SH-SY5Y (cell line): ENCODE data around the gene SFR1.

Source experiments
- GATA2 ChIP-seq: IDR thresholded peaks from 2 replicates; pipeline ENCODE4 v1.6.1; 2011; ENCODE audit warnings: mild to moderate bottlenecking, low read depth, low read length
- GATA3 ChIP-seq: IDR thresholded peaks from 2 replicates; pipeline ENCODE4 v1.6.1; 2011; ENCODE audit warnings: low read depth, mild to moderate bottlenecking, low read length, moderate library complexity

SFR1 gene

DNA sequence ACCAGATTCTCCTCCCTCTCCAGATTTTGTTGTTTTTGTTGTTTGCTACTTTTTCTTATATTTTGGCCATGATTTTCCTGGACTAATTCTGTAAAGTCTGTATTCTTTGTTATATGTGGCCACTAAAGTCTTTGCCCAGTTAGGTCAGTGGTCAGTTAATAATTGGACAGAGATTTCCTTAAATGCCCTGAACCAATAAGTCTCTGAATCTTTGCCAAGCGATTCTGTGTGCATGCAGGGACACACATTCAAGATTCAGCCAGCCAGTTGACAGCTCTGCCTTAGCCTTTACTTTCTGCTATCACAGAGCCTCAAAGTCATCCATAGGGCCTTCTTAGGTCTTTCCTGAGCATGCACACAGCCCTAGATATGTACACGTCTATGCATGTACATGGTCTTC lies 25.3 kb upstream of the SFR1 start:
- no peak for TF ChIP-seq GATA2
- no peak for TF ChIP-seq GATA3

DNA sequence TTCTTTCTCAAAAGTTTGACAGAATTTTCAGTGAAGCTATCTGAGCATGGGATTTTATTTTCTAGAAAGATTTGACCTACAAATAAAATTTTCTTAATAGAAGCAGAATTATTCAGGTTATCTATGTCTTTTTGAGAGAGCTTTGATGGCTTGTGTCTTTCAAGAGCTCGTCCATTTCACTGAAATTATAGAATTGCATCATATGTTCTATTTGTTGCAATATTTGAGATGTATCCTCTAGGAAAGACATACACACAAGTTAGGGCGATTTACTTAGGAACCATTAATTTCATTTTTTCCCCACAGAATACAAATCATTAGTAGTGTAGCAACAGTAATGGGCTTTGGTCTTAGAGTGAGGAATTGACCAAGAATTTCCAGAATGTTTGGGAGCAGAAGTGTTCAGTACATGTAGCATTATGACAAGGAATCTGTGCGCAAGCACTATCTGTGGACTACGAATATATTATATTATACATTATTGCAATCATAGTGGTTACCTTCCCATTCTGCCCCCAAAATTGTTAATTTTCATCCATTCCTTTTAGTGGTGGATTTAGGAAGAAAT lies 23.5 kb upstream of the SFR1 start:
- TF ChIP-seq GATA2, result no peak
- no peak for TF ChIP-seq GATA3

DNA sequence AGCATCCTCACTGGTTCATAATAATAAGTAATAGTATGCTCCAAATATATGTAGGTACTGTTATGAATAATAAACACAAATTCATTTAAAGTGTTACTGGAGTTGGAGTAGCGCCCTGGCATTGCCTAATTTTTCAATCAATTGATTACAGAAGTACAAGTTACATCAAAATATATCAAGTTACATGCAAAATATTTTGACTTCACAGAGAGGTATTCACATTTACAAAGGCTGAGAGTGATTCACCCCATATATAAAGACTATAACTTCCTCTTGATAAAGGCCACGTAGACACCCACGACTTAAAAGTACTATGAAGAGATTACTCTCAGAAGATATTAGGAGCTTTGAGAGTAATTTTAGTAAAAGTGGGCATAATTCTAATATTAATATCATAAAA lies 22.7 kb upstream of the SFR1 start:
- TF ChIP-seq GATA2 (no peak), GATA3 (no peak)

DNA sequence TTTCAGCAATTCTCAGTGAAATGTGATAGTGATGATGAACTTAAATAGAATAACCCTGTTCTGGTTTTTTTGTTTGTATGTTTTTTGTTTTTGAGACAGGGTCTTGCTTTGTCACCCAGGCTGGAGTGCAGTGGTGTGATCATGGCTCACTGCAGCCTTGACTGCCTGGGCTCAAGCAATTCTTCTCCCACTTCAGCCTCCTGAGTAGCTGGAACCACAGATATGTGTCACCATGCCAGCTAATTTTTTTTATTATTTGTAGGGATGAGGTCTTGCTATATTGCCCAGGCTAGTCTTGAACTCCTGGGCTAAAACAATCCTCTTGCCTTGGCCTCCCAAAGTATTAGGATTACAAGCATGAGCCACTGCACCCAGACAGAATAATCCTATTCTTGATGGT lies 22.0 kb upstream of the SFR1 start:
- TF ChIP-seq GATA2 (no peak), GATA3 (no peak)

DNA sequence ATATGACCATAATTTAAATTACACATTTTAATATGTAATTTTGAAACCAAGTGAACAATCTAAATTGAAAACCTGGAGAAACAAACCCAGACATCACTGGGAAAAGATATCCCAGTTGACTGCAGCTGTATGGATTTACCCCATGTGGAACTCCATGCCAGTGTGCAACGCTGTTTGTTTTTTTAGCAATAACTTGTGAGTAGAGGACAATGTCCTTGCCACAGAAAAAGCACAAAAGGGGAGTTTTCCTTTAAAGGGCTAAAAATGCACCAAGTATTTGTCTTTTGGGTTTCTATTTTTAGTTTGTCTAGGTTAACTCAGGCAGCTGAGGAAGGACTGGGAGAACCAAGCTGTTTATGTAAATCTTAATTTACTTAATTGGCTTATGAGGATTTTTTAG lies 21.2 kb upstream of the SFR1 start:
- TF ChIP-seq GATA3, result no peak
- TF ChIP-seq GATA2, result no peak

DNA sequence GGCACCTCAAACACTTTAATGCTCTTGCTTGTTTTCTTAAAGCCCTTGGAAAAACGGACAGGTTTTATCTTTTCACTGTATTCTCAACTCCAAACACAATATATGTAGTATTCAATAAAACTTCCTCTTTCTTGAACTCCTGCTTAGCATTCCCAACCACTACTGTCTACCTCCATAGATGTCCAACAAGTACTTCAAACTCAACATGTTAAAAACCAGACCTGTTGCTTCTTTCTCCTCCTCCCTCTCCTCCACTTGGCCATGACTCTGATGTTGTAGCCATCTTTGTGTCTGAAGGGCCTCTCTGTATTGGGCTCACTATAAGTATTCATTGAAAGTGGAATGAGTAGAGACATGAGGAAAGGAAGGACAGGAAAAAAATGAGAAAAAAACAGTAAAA lies 20.1 kb upstream of the SFR1 start:
- TF ChIP-seq GATA2 (no peak), GATA3 (no peak)

DNA sequence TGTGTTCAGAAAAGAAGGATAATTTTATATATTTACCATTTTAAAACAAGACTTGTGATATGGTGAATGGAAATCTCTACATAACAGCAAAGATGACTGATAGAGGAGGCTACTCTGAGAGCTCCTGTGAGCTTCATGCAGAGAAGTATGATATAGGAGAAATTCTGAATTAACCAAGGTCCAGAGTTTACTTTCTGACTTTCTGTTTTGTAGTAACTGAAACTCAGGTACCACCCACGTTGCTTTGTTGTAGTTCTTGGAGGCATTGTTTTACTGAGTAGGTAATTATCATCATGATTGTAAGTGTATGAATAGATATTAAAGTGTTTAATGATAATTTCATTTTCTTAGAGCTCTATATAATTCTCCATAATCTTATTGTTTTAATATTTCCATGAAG lies 18.0 kb upstream of the SFR1 start:
- TF ChIP-seq GATA2, result no peak
- TF ChIP-seq GATA3, result no peak

DNA sequence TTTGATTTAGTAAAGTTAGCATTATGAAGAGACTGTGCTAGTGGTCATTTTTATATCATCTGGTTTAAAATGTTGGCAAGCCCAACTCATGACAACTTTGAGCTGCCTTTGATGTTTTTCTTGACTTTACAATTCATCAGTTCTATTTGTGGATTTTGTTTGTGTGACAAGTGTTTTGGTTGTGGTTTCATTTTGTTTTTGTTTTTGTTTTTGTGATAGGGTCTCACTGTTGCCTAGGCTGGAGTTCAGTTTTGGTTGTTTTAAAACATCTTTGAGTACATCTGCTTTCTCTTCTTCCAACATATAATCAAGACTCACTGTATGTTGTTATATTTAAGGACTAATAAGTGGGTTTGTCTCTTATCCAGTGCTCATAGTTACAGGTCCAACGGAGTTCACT lies 17.6 kb upstream of the SFR1 start:
- TF ChIP-seq GATA3 (no peak), GATA2 (no peak)

DNA sequence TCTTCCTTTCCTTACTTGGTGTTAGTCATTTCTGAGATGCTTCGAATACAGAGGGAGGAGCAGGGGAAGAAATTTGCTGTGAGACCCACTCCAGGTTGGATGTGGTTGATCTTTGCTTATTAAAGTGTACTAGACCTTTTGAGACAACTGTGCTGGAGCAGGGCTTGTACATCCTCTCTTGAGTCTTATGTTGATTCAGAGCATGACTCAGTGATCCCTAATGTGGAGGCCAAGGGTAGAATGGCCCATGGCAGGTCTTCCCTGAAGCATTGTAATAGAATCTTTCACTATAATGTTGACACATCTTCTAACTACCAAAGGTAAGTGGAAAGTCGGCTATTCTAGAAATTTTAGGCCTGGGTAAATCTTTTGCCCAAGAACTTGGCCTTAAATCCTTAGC lies 17.0 kb upstream of the SFR1 start:
- TF ChIP-seq GATA3 (no peak), GATA2 (no peak)

DNA sequence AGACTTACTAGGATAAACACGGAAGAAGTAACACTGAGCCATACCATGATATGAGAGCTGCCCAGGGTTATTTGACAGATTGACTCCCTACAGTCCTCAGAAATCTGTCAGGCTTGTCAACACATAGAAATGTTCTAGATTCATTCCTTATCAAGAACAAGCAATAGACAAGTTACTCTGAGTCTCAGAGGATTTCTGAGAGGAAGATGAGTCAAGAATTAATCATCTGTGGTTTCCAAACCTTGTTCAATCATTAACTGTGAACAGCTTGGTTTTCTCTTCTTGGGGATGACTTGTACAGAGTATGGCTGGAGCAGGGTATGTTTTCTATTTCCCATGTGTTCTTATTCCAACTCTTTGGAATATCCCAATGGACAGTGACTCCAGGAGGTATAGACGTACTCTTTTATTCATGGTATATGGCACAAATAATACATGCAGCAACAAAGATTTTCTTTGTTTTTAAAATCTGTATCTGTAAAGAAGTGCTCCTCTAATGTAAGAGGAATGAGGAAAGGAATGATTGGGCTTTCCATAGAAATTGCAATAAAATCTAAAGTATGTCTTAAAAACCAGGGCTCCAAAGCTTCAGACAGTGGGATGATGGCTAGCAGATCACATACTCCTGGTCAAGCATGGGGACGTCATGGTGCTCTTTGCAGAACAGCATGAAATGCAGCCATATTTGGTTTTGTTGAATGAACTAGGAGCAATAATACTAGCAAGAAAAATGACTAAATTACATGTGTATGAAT lies 11.9 kb upstream of the SFR1 start:
- TF ChIP-seq GATA3, result no peak
- TF ChIP-seq GATA2, result no peak

DNA sequence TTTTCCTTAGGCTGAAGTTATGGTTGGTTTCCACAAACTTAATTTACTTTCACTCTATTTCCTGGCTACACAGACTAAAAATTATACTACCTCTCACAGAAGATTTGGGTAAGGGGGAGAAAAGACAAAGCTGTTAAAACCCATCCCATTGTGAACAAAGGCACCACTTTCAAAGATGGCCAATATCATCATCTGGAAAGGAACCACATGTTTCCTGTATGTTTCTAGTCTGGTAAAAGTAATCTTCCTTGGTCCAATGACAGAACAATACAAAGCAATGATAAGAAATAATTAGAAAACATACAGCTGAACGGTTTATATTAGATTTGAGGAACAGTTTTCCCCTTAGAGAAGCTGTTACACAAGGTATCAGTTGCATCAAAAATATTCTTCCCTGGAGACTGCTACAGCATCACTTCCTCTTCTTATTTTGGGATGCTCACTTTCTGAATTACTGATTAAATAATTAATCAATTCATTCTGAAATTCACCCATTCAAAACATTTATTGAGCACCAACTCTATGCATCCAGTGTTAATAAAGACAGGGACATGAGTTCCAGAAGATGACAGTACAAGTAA lies 8.5 kb upstream of the SFR1 start:
- no peak for TF ChIP-seq GATA2
- no peak for TF ChIP-seq GATA3

DNA sequence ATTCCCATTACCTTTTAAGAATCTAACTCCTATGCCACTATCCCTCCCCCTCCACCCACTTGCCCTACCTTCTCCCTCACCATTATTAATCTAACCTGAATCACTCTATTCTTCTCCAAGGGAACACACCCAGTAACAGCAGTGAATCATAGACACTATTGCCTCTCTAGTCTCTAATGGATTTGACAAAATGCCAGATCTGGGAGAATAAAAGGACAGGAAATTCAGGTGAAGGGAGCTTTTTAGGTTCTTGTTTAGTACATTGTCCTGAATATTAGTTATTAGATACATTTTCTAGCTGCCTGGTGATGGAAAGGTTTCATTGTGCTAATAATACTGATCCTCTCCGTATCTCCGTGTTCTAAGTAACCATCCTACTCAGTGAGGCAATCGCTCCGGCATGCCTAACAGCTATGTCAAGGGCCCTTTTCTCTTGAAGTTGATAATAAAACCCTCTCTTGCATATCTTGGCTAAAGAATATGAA lies 4.1 kb upstream of the SFR1 start:
- TF ChIP-seq GATA3, result no peak
- TF ChIP-seq GATA2, result no peak

DNA sequence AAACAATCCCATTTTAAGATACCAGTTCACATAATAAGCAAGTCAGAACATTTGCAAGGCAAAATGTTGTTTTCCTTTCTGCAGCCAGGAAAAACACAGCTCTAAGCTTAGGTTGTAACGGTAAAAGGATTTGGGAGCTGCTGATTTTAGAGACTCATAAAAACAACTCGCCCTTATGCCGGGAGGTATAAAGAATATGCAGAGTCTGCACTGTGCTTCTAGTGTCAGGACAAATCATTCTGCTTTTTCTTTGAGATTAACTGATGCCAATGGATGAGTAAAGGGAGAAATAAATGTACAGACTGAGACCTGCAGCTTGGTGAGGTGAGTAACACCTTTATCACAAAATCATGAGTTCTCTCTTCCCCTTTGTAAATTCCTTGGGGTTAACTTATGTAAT lies 2.0 kb upstream of the SFR1 start:
- TF ChIP-seq GATA2, result no peak

DNA sequence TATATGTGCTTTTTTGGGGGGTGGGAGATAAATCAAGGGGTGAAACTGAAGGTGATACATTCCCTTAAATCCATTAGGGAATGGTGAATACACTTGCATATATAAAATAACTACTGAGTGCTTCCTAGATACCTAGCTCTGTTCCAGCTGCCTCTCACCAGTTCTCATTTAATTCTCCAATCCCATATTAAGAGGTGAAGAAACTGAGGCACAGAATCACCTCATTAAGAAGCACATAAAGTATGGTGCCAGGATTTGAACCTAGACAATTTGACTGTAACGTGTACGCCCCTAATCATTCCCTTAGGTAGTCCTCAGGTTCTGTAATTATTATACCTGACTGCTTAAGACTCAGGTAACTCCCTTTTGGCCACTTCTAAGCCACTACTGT lies 1.5 kb upstream of the SFR1 start:
- TF ChIP-seq GATA3 (no peak), GATA2 (no peak)

DNA sequence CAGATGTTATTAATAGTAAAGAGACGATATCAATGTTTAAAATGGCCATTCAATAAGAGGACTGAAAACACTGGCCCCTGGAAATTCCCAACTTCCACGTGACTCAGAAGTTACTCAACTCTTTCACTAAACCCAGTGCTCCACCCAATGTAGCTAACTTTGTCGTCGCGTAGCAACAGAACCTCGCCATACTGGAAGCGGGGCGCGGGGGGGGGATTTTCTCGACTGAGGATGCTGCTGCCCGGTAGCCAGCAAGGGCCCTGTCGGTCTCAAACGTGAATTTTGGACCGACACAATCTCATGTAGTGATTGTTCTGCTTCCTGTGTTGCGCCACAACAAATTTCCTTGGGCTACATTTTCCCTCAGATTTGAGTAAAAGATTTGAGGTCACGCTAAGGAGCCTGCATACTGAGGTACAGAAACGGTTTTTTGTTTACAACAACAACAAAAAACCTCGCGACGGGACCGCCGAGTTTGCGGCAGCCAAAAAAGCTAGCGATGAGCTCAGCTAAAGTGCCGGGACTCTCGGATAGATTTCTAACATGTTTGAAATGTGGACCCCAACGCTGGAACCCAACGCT lies 977 bp upstream of the SFR1 start:
- no peak for TF ChIP-seq GATA3
- no peak for TF ChIP-seq GATA2
